Mesenteric fat pad (tissue), 1 donor: ENCODE measurements around the gene NSUN4. TPM values are rescaled to one million over a fixed set of nuclear protein-coding genes. Genes with fewer than 3 reads are reported as not detected.
"Not testable (repeated sequence)": the region's sequence is repeated elsewhere in the genome, so short reads cannot be mapped to it uniquely, and the experiment has no call there.

Source experiments
- DNase-seq: peaks from one replicate; pipeline ENCODE4 v3.0.0-alpha.2; 2020; ENCODE audit warnings: low spot score
- total RNA-seq: library from RNA; stranded (reverse); fragmentation: NEBNext Ultra II Directional; extraction: Animal tissue kit (Norgen Biotek cat#: 25700); gene quantifications from one replicate; pipeline ENCODE4 v1.2.1, GENCODE V29; 2021
- donor health status: DM: yes; HTN: yes; CAD: no.

Gene NSUN4
- total RNA-seq, 1 donor from 2014 or later, result 28.1 TPM

DNA sequence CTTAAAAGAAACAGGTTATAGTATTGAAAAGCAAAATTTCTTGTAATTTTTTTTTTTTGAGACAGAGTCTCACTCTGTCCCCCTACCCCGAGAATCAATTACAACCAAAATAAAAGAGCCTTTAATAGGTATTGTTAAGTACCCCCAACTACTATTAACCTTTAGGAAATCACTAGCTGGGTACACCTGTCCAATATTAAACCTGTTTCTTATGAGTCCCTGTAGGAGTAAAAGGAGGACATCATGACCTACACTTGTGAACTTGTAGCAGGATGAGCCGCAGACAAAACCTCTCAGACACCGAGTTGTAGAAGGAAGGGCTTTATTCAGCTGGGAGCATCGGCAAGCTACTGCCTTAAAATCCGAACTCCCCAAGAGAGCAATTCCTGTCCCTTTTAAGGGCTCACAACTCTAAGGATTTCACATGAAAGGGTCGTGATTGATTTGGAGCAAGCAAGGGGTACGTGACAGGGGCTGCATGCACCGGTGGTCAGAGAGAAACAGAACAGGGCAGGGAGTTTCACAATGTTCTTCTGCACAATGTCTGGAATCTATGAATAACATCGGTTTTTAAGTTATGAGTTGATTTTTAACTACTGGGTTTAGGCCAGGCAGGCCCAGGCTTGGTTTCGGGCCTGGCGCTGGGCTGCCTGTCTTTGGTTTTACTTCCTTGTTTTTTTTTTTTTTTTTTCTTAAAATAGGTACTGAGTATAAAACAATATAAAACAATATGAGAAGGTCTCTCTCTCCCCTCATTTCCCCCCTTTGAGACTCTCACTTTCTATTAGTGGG lies 15.1 kb upstream of the NSUN4 start:
- not testable (repeated sequence) for DNase-seq

DNA sequence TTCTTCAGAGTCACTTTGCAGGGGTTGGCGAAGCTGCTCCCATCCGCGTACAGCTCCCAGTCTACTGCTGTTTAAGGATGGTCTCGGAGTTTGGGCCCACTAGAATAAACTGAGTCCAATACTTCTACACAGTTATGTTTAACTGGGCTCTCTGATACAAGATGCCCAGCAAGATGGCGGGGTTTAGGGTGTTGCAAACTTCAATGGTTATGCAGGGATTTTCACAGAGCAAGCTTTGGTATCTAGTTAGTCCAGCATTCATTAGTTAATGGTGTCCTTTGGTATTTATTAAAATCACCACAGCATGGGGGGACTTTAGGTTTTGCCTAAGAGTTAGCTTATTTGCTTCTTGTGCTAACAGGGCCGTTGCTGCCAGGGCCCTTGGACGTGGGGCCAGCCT lies 12.4 kb upstream of the NSUN4 start:
- not testable (repeated sequence) for DNase-seq

DNA sequence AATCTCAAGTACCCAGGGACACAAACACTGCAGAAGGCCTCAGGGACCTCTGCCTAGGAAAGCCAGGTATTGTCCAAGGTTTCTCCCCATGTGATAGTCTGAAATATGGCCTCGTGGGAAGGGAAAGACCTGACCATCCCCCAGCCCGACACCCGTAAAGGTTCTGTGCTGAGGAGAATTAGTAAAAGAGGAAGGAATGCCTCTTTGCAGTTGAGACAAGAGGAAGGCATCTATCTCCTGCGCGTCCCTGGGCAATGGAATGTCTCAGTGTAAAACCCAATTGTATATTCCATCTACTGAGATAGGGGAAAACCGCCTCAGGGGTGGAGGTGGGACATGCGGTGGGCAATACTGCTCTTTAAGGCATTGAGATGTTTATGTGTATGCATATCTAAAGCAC lies 10.8 kb upstream of the NSUN4 start:
- not testable (repeated sequence) for DNase-seq

DNA sequence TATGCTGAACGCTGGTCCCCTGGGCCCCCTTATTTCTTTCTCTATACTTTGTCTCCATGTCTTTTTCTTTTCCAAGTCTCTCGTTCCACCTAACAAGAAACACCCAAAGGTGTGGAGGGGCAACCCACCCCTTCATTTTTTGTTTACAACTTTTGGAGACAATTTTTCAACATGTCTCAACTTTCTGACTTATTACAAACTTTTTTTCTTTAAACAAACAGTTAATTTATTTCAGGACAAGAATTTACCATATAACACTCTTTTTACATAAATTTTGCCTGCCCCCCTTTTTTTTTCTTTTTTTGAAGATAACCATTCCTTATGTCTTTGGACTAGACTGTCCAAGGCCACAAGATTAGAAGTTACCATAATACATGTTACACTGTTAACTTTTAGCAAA lies 10.2 kb upstream of the NSUN4 start:
- not testable (repeated sequence) for DNase-seq

DNA sequence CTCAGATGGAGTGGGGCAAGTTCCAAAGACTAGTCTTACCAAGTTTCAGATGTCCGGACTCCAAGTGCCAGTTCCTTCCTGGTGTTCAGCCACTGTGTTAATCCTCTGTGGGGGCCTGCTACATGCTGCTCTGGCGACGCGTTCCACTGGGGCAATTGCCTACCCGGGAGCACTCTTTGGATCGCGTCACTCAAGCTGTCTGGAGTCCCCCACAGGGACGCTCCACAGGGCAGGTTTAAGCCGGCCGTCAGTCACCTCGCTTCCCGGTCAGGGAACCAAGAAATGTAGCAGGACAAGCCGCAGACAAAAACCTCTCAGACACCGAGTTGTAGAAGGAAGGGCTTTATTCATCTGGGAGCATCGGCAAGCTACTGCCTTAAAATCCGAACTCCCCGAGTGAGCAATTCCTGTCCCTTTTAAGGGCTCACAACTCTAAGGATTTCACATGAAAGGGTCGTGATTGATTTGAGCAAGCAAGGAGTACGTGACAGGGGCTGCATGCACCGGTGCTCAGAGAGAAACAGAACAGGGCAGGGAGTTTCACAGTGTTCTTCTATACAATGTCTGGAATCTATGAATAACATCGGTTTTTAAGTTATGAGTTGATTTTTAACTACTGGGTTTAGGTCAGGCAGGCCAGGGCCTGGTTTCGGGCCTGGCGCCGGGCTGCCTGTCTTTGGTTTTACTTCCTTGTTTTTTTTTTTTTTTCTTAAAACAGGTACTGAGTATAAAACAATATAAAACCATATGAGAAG lies 8.6 kb upstream of the NSUN4 start:
- peak; percentile 74 for DNase-seq

DNA sequence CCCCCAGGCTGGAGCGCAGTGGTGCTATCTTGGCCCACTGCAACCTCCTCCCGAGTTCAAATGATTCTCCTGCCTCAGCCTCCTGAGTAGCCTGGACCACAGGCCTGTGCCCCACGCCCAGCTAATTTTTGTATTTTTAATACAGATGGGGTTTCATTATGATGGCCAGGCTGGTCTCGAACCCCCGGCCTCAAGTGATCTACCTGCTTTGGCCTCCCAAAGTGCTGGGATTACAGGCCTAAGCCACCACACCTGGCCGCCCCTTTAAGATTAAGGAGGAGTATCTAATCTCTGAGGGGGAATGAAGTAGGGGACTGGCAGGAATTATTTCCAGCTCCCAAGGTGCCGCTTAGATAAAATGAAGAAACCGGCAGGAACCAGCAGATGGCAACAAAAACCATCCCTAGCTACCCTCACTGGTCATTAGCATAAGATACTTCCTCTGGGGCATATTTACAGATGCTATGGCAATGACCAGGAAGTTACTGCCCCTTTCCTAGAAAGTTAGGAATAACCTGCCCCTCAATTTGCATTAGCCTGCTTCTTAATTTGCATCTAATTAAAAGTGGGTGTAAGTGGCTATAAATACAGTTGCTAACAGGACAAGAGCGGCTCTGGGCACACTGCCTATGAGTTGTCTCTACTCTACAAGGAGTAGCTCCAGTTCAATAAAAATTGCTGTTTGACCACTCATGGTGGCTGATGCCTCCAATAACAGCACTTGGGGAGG lies 7.1 kb upstream of the NSUN4 start:
- peak; percentile 51 for DNase-seq

DNA sequence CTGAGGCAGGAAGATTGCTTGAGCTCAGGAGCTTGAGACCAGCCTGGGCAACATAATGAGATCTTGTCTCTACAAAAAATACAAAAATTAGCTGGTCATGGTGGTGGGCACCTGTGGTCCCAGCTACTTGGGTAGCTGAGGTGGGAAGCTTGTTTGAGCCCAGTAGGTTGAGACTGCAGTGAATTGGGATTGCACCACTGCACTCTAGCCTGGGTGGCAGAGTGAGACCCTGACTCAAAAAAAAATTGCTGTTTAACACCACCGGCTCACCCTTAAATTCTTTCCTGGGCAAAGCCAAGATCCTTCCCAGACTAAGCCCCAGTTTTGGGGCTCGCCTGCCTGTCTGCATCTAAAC lies 6.6 kb upstream of the NSUN4 start:
- peak; percentile 47 for DNase-seq

DNA sequence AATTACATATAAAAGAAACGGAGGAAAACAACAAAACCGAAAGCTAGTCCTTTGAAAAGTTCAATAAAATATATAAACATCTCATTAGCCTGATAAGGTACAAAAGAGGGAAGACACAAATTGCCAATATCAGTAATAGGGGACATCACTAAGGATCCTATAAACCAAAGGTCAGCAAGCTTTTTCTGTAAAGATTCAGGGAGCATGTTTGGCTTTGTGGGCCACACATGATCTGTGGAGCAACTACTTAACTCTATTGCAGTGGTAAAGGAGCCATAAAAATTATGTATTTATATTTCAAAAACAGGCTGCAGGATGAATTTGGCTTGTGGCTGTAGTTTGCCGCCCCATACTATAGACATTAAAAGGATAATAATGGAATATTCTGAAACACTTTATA lies 5.5 kb upstream of the NSUN4 start:
- DNase-seq, result no peak

DNA sequence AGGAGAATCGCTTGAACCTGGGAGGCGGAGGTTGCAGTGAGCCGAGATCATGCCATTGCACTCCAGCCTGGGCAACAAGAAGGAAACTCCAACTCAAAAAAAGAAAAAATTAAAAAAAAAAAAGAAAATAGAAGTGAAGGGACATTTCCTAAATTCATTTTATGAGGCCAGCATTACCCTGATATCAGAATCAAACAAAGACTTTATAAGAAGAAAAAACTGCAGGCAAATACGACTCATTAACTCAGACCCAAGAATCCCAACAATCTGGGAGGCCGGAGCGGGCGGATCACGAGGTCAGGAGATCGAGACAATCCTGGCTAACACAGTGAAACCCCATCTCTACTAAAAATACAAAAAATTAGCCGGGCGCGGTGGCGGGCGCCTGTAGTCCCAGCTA lies 3.2 kb upstream of the NSUN4 start:
- peak; percentile 55 for DNase-seq

DNA sequence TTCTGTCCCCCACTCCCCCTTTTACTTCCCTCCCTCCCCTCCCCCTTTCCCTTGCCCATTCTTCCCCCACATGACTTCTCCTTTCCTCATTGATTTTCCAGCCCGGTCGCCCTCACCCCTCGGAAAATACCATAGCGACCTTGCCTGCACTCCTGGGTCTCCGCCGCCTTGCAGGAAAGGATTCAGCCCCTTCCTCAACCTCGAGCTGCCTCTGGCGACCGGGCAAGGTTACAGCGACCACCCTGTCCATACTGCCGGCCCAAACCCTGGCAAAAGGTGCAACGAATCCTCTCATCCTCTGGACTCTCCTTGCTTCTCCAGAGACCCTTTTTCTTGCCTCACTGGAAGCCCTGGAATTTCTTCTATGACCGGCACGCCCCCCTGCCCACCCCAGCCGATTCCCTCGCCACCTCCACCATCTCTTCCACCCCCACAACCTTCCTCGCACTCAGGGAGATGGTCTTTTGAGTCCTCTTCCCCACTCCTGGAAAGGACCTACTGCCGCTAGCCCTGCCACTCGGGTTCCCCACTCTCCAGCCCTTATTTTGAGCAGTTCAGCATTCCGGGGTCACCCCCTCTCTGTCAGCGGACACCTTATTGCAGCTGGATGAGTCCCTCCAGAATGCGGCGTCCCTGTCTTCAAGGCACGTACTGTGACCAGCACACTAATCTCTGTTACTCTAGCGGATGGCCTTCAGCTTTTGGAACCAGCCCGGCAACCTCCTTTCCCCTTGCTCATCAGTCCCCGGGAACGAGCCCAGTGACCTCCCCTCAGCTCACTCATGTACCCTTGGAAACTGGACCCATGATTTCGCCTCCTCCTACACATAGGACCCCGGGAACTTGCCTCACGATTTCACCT lies 846 bp downstream of the NSUN4 start:
- peak; percentile 75 for DNase-seq

DNA sequence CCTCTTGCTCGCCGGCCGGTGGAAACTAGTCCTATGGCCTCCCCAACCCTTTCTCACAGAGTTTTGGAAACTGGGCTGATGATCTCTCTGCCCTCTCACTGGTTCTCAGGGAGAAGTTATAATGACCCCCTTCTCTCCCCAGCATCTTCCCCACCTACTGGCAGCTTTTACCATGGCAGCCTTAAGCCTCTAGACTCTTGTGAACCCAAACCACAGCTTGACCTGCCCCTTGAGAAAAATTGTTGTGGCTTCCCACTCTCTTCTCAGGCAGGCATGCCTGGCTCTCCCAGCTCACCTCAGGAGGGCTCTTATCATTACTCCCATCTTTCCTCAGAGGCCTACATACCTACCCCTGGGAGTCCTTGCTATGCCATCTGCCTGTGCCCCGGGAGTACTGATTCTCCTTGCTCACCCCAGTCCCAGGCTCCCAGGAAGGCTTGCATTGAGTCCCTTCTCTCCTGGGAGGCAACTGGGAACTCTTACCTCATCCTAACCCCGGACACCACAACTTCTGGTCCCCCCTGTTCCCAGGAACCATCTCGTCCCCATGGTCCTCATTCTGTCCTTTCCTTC lies 1.6 kb downstream of the NSUN4 start:
- peak; percentile 35 for DNase-seq

DNA sequence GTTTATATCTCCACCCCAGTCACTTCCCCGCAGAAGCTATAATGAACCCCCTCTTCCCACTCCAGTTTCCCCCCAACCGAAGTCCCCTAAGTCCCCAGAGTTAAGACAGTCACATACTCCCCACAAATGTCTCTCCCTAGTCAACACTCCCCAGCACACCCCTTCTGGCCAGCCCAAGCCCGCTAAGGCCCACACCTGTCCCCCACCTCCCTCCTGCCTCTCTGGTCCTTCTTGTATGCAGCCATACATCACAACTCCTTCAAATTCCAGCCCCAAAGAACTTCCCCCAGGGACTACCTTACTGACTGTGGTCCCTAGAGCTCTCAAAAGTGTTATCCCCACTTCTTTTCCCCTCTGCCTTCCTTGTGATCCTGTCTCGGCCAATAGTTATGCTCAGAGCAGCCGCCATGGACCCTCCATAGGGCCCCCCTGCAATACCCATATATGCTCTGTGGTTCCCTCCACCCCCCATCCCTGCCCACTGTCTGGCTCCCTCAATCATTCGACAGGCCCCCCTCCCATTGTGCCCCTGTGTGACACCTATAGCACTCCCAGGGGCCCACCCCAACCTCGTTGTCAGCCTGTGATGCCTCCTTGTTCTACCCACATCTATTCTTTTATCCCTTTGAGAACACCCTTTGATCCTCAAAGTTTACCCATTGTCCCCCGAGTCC lies 2.2 kb downstream of the NSUN4 start:
- DNase-seq, result peak; percentile 55

DNA sequence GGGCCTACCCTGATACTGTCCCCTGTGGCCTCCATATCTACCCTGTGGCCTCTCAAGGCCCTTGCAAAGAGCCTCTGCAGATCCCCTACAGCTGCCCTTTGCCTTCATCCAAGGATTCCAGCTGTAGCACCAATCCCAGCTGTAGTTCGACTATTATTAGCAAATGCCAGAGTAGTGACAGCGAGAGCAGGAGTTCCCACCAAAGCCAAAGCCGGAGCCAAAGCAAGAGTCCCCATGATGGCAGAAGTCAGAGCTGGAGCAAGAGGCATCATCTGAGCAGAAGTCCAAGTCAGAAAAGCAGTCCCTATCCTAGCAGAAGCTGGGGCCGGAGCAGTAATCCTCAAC lies 2.7 kb downstream of the NSUN4 start:
- DNase-seq, result no peak

DNA sequence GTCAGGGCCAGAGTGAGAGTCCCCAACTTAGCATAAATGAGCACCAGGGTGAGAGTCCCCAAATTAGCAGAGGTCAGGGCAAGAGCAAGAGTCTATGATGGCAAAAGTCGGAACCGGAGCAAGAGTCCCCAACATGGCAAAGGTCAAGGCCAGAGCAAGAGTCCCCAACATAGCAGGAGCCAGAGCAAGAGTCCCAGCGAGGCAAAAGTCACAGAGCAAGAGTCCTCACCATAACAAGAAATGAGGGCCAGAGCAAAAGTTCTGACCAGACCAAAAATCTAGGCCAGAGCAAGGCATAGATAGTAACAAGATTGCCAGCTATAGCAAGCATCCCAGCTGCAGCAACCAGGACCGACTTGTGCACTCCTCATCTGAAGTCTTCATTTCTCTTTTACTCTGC lies 3.1 kb downstream of the NSUN4 start:
- peak; percentile 79 for DNase-seq

DNA sequence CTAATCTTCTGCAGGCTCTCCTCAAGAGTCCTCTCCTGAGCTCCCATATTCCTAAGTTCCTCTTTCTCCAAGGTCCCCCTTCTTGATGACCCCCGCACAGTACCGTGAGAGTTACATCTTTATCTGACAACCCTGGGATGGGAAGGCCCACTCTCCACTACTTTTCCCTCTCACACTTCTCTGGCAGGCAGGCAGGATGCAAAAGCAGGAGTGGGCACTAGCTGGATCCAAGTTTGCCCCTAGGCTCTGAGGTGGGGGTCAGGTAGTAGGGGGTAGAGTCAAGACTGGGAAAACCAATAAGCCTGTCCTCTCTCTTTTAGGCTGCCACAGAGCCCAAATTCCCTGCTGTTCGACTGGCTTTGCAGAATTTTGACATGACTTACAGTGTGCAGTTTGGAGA lies 3.9 kb downstream of the NSUN4 start:
- DNase-seq, result peak; percentile 59

DNA sequence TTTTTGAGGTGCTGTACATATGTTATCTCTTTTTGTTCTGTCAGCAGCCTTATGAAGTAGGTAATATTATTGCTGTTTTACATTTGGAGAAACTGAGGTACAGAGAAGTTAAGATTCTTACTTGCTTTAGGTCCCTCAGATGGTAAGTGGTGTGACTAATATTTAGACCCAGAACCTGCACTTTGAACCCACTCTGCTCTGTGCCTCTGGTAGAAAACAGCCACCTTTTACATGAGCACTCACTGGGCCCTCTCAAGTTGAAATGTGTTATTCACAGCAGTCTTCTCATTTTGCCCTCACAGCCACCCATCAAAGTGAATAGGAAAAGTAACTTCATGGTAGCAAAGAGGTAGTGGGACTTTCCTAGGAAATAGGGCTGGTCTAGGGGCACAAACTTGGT lies 4.7 kb downstream of the NSUN4 start:
- no peak for DNase-seq

DNA sequence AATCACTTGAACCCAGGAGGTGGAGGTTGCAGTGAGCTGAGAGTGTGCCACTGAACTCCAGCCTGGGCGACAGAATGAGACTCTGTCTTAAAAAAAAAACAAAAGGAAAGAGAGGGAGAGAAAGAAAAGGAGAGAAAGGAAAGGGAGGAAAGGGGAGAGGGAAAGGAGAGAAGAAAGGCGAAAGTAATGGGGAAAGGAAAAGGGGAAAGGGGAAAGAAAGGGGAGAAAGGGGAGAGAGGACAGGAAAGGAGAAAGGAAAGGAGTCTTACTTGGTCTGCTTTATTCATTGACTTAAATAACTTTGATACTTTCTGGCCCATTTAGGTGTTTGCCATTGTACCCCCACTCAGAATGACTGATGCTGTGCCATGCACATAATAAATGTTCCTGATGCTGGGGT lies 11.8 kb downstream of the NSUN4 start:
- no peak for DNase-seq

DNA sequence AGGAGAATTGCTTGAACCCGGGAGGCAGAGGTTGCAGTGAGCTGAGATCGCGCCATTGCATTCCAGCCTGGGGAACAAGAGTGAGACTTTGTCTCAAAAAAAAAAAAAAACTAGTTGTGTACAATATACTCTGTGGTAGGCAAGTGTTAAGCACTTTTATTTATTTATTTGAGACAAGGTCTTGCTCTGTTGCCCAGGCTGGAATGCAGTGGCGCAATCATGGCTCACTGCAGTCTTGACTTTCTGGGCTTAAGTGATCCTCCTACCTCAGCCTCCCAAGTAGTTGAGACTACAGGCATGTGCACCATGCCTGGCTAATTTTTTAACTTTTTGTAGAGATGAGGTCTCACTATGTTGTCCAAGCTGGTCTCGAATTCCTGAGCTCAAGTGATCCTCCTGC lies 15.3 kb downstream of the NSUN4 start:
- DNase-seq, result not testable (repeated sequence)

DNA sequence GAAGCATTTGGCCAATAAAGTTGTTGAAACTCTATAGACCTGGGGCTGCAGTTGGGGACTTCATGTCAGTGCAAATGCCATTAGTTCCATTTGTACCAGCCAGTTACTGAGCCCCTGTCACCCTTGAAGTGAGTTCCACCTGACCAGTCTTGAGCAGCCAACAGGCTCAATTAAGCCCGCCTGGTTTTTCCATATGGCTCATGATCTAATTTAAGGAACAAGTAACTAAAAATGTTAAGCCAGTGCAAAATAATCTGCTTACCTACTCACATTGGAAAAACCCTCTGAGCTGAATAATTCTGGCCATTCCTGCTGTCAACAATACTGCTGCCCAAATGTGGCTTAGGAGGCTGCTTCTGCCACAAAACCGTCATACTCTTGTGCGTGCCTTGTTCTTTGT lies 21.6 kb downstream of the NSUN4 start:
- DNase-seq, result no peak

DNA sequence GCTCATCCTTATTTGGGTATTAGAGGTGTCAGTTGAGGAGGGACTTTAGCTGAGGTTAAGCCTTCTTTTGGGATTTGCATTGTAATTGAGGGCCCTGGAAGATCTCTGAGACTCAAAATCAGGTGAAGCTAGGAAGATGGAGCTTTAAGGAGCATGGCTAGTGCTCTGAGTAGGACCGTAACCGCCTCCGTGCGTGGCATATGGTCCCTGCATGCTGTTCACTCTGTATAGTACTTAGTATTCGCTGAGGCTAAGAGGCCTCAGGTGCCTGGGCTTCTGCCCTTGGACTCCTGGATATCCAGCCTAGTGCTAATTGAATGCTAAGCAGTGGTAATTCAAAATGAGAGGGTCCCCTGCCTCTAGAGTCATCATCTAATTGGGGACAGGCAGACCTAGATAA lies 22.5 kb downstream of the NSUN4 start:
- no peak for DNase-seq
